Adrenal gland (tissue), 5 donors: ENCODE results near the gene FCRL5.

ENCODE experiments used
- POLR2A ChIP-seq, 2 donors: fragments of 450-650 bp; IDR thresholded peaks; one replicate each; pipeline ENCODE4 v1.6.1; 2017; ENCODE audit warnings: antibody characterized with exemption in 2 of 2, mild to moderate bottlenecking in 2 of 2, moderate library complexity in 1 of 2
- TF ChIP-seq, protein P1 (sequence below), 6 experiments: fragments of 450-650 bp in 4 of 6; fragments of 200-600 bp in 2 of 6; sonication (generic) in 1 of 6; IDR thresholded peaks; 1 replicate in 5 of 6; 2 replicates in 1 of 6; pipeline versions ENCODE4 v1.5.1 to v1.8.0; 2016 to 2021; ENCODE audit warnings: antibody characterized with exemption in 6 of 6, mild to moderate bottlenecking in 2 of 6, moderate library complexity in 1 of 6
- donor health status: DM: no; HTN: no; CAD: no.

- TF ChIP-seq, protein P1, sequence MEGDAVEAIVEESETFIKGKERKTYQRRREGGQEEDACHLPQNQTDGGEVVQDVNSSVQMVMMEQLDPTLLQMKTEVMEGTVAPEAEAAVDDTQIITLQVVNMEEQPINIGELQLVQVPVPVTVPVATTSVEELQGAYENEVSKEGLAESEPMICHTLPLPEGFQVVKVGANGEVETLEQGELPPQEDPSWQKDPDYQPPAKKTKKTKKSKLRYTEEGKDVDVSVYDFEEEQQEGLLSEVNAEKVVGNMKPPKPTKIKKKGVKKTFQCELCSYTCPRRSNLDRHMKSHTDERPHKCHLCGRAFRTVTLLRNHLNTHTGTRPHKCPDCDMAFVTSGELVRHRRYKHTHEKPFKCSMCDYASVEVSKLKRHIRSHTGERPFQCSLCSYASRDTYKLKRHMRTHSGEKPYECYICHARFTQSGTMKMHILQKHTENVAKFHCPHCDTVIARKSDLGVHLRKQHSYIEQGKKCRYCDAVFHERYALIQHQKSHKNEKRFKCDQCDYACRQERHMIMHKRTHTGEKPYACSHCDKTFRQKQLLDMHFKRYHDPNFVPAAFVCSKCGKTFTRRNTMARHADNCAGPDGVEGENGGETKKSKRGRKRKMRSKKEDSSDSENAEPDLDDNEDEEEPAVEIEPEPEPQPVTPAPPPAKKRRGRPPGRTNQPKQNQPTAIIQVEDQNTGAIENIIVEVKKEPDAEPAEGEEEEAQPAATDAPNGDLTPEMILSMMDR (IDR thresholded peaks at IDR 0.05): no peak
- TF ChIP-seq POLR2A (IDR thresholded peaks at IDR 0.05): no peak
Observed at GRCh38 chr1:157539568-157539967, 12.7 kb downstream of the FCRL5 start.
